Measurements from ENCODE around the gene CDH23. TPM values are rescaled to one million over a fixed set of nuclear protein-coding genes. Genes with fewer than 3 reads are reported as not detected.

CDH23 gene
- total RNA-seq, 2 donors from 2014 or later: 8.1 to 9.0 TPM

DNA sequence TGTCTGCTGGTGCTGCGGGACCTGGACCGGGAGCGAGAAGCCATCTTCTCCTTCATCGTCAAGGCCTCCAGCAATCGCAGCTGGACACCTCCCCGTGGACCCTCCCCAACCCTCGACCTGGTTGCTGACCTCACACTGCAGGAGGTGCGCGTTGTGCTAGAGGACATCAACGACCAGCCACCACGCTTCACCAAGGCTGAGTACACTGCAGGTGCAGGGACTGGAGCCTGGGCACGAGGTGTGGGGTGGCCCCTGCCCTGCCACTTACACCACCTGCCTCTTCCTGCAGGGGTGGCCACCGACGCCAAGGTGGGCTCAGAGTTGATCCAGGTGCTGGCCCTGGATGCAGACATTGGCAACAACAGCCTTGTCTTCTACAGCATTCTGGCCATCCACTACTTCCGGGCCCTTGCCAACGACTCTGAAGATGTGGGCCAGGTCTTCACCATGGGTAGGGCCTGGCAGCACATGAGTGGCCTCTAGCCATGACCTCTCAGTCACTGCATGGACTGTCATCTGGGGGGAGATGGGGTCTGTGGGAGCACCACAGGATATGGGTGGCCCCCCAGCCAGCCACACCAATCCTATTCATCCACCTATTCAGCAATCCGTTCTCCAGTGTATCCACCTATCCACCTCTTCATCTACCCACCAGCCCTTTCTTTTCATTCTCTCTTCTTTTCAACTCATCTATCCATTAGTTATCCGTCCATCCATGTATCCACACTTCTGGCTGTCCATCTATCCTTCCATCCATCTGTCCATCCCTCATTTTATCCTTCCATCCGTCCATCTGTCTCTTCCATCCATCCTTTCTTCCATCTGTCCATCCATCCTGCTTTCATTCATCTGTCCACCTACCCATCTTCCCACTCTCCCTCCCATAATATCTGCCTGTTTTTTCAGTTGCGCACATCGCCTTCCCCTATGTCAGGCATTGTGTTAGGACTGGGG lies 411.1 kb downstream of the CDH23 start:
- Mint-ChIP-seq H3K4me3 (peak overlapping the region; percentile 58), H3K4me1 (peaks cover 7% of the 10 kb centered on the region), H3K36me3 (ENCODE audit: low read depth) (peaks cover 4% of the 10 kb centered on the region), H3K27ac (peak overlapping the region; percentile 37), H3K27me3 (no peaks in the 10 kb centered on the region)
- no peaks in the 10 kb centered on the region for H3K9me3 ChIP-seq (ENCODE audit: control insufficient read depth, low read length, poor library complexity, severe bottlenecking)
- DNase-seq: no peak
- ATAC-seq: no peak

DNA sequence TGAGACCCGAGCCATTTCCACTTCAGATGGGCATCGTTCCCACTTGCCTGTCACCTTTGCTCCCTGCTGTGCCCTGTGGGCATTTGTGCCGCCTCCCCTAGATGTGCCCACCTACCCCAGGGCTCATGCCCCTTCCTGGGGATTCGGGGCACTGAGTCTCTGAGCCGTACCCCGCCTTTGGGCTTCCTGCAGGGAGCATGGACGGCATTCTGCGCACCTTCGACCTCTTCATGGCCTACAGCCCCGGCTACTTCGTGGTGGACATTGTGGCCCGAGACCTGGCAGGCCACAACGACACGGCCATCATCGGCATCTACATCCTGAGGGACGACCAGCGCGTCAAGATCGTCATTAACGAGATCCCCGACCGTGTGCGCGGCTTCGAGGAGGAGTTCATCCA lies 412.9 kb downstream of the CDH23 start:
- Mint-ChIP-seq H3K36me3 (ENCODE audit: low read depth) (peaks cover 4% of the 10 kb centered on the region), H3K27me3 (no peaks in the 10 kb centered on the region), H3K4me3 (no peak overlapping the region), H3K4me1 (peaks cover 7% of the 10 kb centered on the region), H3K27ac (no peak overlapping the region)
- H3K9me3 ChIP-seq (ENCODE audit: control insufficient read depth, low read length, poor library complexity, severe bottlenecking): no peaks in the 10 kb centered on the region
- DNase-seq (no peak), ATAC-seq (no peak)

DNA sequence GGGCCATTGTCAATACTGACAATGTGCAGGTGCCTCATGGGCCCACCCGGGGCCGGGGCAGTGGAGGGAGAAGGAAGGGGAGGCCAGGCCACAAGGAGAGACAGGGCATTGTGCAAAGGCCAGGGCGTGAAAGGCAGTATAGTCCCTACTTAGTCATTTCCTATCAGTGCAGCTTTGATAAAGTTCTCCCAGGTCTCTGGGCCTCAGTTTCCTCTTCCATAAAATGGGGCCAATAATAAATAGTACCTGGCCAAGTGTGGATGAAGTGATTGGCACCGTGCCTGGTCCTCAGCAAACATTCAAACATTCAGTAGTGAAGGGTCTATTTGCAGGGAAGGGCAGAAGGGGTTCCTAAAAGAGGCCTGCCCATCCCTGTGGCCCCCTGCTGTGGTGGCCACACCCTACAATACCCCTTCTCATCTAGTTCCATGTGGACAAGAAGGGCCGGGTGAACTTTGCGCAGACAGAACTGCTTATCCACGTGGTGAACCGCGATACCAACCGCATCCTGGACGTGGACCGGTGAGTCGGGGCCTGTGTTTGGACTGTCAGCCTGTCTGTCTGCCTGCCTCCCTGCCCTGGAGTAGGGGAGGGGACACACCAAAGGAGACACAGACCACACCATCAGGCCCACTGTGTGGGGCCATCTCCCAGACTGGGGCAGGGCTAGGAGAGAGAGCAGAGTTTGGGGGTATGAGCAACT lies 413.5 kb downstream of the CDH23 start:
- Mint-ChIP-seq H3K27ac (no peak overlapping the region), H3K4me3 (no peak overlapping the region), H3K27me3 (no peaks in the 10 kb centered on the region), H3K36me3 (ENCODE audit: low read depth) (peaks cover 4% of the 10 kb centered on the region), H3K4me1 (peaks cover 7% of the 10 kb centered on the region)
- no peaks in the 10 kb centered on the region for H3K9me3 ChIP-seq (ENCODE audit: control insufficient read depth, low read length, poor library complexity, severe bottlenecking)
- DNase-seq (no peak), ATAC-seq (no peak)

DNA sequence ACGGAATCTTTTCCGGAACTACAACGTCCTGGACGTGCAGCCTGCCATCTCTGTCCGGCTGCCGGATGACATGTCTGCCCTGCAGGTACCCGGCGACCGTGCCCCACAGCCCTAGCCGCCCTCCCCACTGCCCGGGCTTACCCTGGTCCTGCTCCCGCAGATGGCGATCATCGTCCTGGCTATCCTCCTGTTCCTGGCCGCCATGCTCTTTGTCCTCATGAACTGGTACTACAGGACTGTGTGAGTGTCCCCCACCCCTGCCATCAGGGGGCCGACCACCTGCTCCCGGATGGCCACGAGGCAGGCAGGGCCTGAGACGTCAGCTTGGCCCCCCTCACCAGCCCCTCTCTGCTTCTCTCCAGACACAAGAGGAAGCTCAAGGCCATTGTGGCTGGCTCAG lies 414.6 kb downstream of the CDH23 start:
- H3K9me3 ChIP-seq (ENCODE audit: control insufficient read depth, low read length, poor library complexity, severe bottlenecking): no peaks in the 10 kb centered on the region
- no peak for DNase-seq
- Mint-ChIP-seq H3K4me3 (no peak overlapping the region), H3K4me1 (peaks cover 7% of the 10 kb centered on the region), H3K27me3 (no peaks in the 10 kb centered on the region), H3K27ac (no peak overlapping the region), H3K36me3 (ENCODE audit: low read depth) (peaks cover 4% of the 10 kb centered on the region)
- ATAC-seq: no peak

DNA sequence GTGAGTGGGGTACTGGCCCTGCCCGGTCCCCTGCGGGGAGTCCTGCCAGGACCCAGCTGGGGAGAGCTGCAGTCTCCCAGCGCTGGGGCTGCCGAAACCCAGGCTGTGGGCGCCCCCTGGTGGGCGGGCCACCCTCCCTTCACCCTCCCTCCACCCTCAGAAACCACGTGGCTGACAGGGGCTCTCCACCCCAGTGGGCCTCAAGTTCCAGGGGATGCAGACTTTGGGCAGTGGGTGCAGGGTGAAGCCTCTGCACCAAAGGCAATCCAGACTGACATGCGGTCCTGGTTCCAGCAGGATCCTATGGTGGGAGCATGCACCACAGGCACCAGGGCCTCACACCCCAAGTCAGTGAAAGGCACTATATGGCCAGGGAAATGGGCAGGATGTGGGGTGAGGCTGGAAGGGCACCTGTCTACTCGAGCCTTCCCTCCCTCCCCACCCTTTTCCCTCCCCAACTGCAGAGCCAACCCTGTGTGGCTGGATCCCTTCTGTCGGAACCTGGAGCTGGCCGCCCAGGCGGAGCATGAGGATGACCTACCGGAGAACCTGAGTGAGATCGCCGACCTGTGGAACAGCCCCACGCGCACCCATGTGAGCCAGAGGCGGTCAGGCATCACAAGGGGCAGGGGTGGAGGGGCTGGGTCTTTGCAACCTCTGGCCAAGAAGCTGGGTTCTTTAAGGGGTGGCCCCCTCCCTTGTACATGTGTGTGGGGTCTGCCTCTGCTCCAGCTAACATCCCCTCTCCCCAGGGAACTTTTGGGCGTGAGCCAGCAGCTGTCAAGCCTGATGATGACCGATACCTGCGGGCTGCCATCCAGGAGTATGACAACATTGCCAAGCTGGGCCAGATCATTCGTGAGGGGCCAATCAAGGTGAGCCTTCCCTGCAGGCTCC lies 415.5 kb downstream of the CDH23 start:
- H3K27ac Mint-ChIP-seq: no peak overlapping the region
- peak; percentile 92 for ATAC-seq
- peaks cover 4% of the 10 kb centered on the region for H3K36me3 Mint-ChIP-seq (ENCODE audit: low read depth)
- no peak overlapping the region for H3K4me3 Mint-ChIP-seq
- no peaks in the 10 kb centered on the region for H3K9me3 ChIP-seq (ENCODE audit: control insufficient read depth, low read length, poor library complexity, severe bottlenecking)
- H3K27me3 Mint-ChIP-seq: no peaks in the 10 kb centered on the region
- DNase-seq: peak; percentile 63 to 79 (median 70)
- peaks cover 7% of the 10 kb centered on the region for H3K4me1 Mint-ChIP-seq

DNA sequence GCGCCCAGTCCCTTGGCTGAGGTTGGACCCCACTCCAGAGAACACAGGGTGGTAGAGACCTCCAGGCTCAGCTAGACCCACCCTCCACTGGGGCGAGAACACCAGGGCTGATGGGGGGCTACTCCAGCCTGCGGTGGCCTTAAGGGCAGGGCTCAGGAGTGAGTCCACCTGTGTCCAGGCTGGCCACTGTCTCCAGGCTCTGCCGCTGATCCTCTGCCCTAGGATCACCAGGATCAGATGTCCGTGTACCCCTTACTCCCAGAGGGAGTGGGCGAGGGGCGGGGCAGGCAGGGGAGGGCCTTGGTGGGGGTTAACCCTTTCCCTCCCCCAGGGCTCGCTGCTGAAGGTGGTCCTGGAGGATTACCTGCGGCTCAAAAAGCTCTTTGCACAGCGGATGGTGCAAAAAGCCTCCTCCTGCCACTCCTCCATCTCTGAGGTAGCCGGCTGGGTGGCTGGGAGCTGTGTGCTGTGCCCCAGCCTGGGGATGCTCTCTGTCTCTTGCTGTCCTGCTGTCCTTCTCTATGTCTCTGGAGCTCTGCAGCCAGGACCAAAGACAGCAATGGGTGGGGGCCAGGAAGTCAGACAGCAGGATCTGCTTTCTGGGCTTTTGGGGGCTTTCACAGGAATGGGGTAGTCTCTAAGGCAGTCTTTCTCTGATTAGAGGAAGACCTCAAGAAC lies 416.3 kb downstream of the CDH23 start:
- Mint-ChIP-seq H3K36me3 (ENCODE audit: low read depth) (peaks cover 3% of the 10 kb centered on the region), H3K4me3 (no peak overlapping the region), H3K27ac (peak overlapping the region; percentile 41), H3K27me3 (no peaks in the 10 kb centered on the region), H3K4me1 (peaks cover 5% of the 10 kb centered on the region)
- no peak for ATAC-seq
- H3K9me3 ChIP-seq (ENCODE audit: control insufficient read depth, low read length, poor library complexity, severe bottlenecking): no peaks in the 10 kb centered on the region
- DNase-seq: no peak

DNA sequence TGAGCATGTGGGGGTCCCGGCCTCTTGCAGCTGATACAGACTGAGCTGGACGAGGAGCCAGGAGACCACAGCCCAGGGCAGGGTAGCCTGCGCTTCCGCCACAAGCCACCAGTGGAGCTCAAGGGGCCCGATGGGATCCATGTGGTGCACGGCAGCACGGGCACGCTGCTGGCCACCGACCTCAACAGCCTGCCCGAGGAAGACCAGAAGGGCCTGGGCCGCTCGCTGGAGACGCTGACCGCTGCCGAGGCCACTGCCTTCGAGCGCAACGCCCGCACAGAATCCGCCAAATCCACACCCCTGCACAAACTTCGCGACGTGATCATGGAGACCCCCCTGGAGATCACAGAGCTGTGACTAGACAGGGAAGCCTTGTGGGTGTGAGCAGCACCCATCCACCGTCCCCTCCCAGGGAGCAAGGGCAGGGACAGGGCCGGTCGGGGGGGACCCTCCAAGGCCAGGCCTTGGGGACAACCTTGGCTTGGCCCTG lies 418.2 kb downstream of the CDH23 start:
- Mint-ChIP-seq H3K4me3 (no peak overlapping the region), H3K27me3 (no peaks in the 10 kb centered on the region), H3K27ac (peak overlapping the region; percentile 77), H3K36me3 (ENCODE audit: low read depth) (peaks cover 2% of the 10 kb centered on the region), H3K4me1 (peaks cover 2% of the 10 kb centered on the region)
- no peaks in the 10 kb centered on the region for H3K9me3 ChIP-seq (ENCODE audit: control insufficient read depth, low read length, poor library complexity, severe bottlenecking)
- DNase-seq (no peak), ATAC-seq (no peak)

DNA sequence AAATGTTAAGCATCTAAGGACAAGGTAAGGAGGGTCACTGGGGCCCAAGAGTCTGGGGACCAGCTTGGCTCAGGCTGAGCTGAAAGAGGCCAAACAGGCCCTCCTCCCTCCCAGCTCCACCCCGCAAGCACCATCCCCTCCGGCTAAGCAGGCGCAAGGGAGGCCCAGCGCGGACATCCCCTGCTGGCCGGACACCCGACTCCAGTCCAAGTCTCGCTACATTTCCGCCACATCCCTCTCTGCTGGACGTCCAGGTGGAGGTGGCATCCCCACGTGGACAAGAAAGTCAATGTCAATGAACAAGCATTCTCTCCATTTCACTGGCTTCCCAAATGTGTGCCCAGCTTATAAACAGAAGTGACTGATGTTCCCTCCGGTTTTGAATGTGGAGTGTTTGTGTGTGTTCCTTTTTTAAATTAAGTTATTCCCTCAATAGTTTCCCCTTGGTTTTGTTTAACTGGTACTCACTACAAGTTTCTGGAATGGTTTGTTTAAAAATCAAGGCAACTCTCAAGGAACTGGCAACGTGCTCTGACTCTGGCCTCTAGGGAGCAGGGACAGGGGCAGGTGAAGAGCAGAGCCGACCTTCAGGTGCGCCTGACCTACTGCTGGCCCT lies 418.9 kb downstream of the CDH23 start:
- ATAC-seq (no peak), DNase-seq (no peak)
- Mint-ChIP-seq H3K27me3 (no peaks in the 10 kb centered on the region), H3K27ac (peak overlapping the region; percentile 67), H3K4me1 (peaks cover 2% of the 10 kb centered on the region), H3K36me3 (ENCODE audit: low read depth) (peaks cover 2% of the 10 kb centered on the region), H3K4me3 (no peak overlapping the region)
- H3K9me3 ChIP-seq (ENCODE audit: control insufficient read depth, low read length, poor library complexity, severe bottlenecking): no peaks in the 10 kb centered on the region

DNA sequence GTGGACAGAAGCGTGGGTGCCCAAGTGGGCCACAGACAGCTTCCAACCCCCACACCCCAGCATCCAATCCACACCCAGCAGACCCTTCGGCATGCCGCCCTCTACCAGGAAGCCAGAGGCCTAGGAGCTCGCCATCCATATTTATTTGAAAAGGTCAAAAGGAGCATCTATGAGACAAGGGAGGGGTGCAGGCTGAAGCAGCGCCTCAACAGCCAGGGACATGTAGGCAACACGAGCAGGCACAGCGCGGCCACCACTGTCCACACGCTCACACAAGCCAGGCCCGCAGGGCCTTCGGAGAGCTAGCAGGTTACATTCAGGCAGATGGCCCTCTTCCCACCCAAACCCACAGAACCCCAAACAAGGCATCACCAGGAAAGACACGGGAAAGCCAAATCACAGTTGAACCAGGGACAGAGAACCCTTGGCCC lies 419.7 kb downstream of the CDH23 start:
- ATAC-seq: no peak
- DNase-seq: no peak
- Mint-ChIP-seq H3K4me3 (peak overlapping the region; percentile 19), H3K27ac (peak overlapping the region; percentile 67), H3K36me3 (ENCODE audit: low read depth) (peaks cover 2% of the 10 kb centered on the region), H3K4me1 (peaks cover 2% of the 10 kb centered on the region), H3K27me3 (no peaks in the 10 kb centered on the region)
- H3K9me3 ChIP-seq (ENCODE audit: control insufficient read depth, low read length, poor library complexity, severe bottlenecking): no peaks in the 10 kb centered on the region

DNA sequence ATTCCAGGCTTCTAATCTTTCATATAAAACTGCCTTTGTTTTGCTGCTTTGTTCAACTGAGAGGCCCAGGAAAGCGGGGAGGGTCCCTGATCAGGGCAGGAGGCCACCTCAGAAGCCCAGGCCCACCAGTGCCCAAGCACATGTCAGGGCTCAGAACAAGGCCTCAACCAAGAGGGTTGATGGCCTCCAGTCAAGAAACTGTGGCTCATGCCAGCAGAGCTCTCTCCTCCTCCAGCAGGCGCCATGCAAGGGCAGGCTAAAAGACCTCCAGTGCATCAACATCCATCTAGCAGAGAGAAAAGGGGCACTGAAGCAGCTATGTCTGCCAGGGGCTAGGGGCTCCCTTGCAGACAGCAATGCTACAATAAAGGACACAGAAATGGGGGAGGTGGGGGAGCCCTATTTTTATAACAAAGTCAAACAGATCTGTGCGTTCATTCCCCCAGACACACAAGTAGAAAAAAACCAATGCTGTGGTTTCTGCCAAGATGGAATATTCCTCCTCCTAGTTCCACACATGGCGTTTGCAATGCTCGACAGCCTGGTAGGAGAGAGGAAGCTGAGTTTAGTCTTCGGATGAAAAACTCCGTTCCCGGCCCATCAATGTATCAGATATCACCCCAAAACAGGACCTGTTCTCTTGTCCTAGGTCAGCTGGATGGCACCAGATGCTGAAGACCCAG lies 420.4 kb downstream of the CDH23 start:
- Mint-ChIP-seq H3K36me3 (ENCODE audit: low read depth) (peaks cover 2% of the 10 kb centered on the region), H3K27ac (peak overlapping the region; percentile 67), H3K27me3 (no peaks in the 10 kb centered on the region), H3K4me1 (peaks cover 2% of the 10 kb centered on the region), H3K4me3 (no peak overlapping the region)
- no peaks in the 10 kb centered on the region for H3K9me3 ChIP-seq (ENCODE audit: control insufficient read depth, low read length, poor library complexity, severe bottlenecking)
- no peak for DNase-seq
- ATAC-seq: no peak

DNA sequence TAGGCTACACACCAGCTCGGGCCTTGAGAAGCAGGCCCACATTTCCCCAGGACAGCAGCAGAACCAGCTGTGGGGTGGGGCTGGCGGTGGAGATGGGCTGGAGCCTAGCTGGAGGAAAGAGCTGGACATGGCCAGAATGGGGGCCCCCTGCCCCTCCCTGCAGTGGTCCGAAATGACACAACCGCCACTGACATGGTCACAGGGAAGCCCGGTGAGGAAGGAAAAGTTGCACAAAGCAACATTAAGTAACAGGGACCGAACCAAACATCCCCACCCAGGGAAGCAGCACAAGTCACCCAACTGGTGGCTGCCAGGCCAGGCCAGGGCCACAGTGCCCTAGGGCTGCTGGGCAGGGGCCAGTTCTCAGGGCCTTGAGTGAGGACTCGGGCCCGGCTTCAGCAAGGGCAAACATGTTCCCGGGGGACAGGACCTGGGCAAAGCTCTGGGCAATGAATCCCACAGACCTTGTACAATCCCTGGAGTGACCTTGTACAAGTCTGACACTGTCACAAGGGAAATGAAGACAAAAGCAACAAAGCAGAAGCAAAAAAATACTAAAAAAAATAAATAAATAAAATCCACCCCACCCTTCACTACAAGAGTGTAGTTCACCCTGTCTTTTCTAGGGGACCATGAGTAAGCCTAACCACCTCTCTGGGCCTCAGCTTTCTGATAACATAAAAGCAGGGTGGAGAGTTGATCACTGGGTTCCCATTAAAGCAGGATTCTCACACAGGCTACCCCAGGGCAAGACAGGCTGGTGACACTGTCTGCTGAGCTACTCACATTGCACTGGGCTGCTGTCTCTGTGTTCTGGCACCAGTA lies 421.3 kb downstream of the CDH23 start:
- peak overlapping the region; percentile 24 for H3K27ac Mint-ChIP-seq
- peaks cover 2% of the 10 kb centered on the region for H3K4me1 Mint-ChIP-seq
- H3K27me3 Mint-ChIP-seq: no peaks in the 10 kb centered on the region
- H3K9me3 ChIP-seq (ENCODE audit: control insufficient read depth, low read length, poor library complexity, severe bottlenecking): no peaks in the 10 kb centered on the region
- peaks cover 2% of the 10 kb centered on the region for H3K36me3 Mint-ChIP-seq (ENCODE audit: low read depth)
- ATAC-seq (peak; percentile 19), DNase-seq (no peak)
- no peak overlapping the region for H3K4me3 Mint-ChIP-seq

Measured in T-helper 17 cell (primary cell).